Measurements from ENCODE around the gene ALLC.

ALLC gene

GRCh38 chr2:3626812-3627499 is 31.0 kb upstream of the ALLC start:
- H3K9me3 ChIP-seq (ENCODE audit: control insufficient read depth, low read length), result peaks cover 13% of the 10 kb centered on the region
- no peak overlapping the region for H3K4me3 ChIP-seq (ENCODE audit: low read length)
- H3K4me1 ChIP-seq (ENCODE audit: control insufficient read depth, insufficient read depth, low read length), result peaks cover 24% of the 10 kb centered on the region
- no peak for DNase-seq (ENCODE audit: low read depth)
- no peaks in the 10 kb centered on the region for H3K27me3 ChIP-seq (replicated peaks; ENCODE audit: control insufficient read depth, insufficient read depth, low read length)
- no peak overlapping the region for H3K9ac ChIP-seq (ENCODE audit: low read length)
- no peaks in the 10 kb centered on the region for H3K36me3 ChIP-seq (ENCODE audit: control insufficient read depth, insufficient read depth, low read length, severe bottlenecking)

GRCh38 chr2:3627500-3628100 is 30.4 kb upstream of the ALLC start:
- no peak overlapping the region for H3K9ac ChIP-seq (ENCODE audit: low read length)
- no peak for DNase-seq (ENCODE audit: low read depth)
- H3K4me1 ChIP-seq (ENCODE audit: control insufficient read depth, insufficient read depth, low read length), result peaks cover 24% of the 10 kb centered on the region
- no peaks in the 10 kb centered on the region for H3K27me3 ChIP-seq (replicated peaks; ENCODE audit: control insufficient read depth, insufficient read depth, low read length)
- H3K36me3 ChIP-seq (ENCODE audit: control insufficient read depth, insufficient read depth, low read length, severe bottlenecking), result no peaks in the 10 kb centered on the region
- no peak overlapping the region for H3K4me3 ChIP-seq (ENCODE audit: low read length)
- H3K9me3 ChIP-seq (ENCODE audit: control insufficient read depth, low read length), result peaks cover 13% of the 10 kb centered on the region

GRCh38 chr2:3628241-3628679 is 29.7 kb upstream of the ALLC start:
- Histone ChIP-seq H3K4me3 (ENCODE audit: low read length) (no peak overlapping the region), H3K9me3 (ENCODE audit: control insufficient read depth, low read length) (peaks cover 8% of the 10 kb centered on the region), H3K4me1 (ENCODE audit: control insufficient read depth, insufficient read depth, low read length) (peaks cover 24% of the 10 kb centered on the region), H3K9ac (ENCODE audit: low read length) (no peak overlapping the region), H3K27me3 (replicated peaks; ENCODE audit: control insufficient read depth, insufficient read depth, low read length) (peaks cover 1% of the 10 kb centered on the region), H3K36me3 (ENCODE audit: control insufficient read depth, insufficient read depth, low read length, severe bottlenecking) (no peaks in the 10 kb centered on the region)
- DNase-seq (ENCODE audit: low read depth), result no peak

- H3K9ac ChIP-seq (ENCODE audit: low read length), result no peak overlapping the region
- H3K27me3 ChIP-seq (replicated peaks; ENCODE audit: control insufficient read depth, insufficient read depth, low read length), result peaks cover 7% of the 10 kb centered on the region
- H3K4me1 ChIP-seq (ENCODE audit: control insufficient read depth, insufficient read depth, low read length), result peaks cover 24% of the 10 kb centered on the region
- H3K36me3 ChIP-seq (ENCODE audit: control insufficient read depth, insufficient read depth, low read length, severe bottlenecking), result no peaks in the 10 kb centered on the region
- H3K9me3 ChIP-seq (ENCODE audit: control insufficient read depth, low read length), result peaks cover 2% of the 10 kb centered on the region
- no peak for DNase-seq (ENCODE audit: low read depth)
- no peak overlapping the region for H3K4me3 ChIP-seq (ENCODE audit: low read length)
Observed at GRCh38 chr2:3628800-3629199, 29.2 kb upstream of the ALLC start.

- peaks cover 24% of the 10 kb centered on the region for H3K4me1 ChIP-seq (ENCODE audit: control insufficient read depth, insufficient read depth, low read length)
- H3K4me3 ChIP-seq (ENCODE audit: low read length), result no peak overlapping the region
- peaks cover 16% of the 10 kb centered on the region for H3K27me3 ChIP-seq (replicated peaks; ENCODE audit: control insufficient read depth, insufficient read depth, low read length)
- H3K36me3 ChIP-seq (ENCODE audit: control insufficient read depth, insufficient read depth, low read length, severe bottlenecking), result no peaks in the 10 kb centered on the region
- no peak overlapping the region for H3K9ac ChIP-seq (ENCODE audit: low read length)
- DNase-seq (ENCODE audit: low read depth), result no peak
- H3K9me3 ChIP-seq (ENCODE audit: control insufficient read depth, low read length), result no peaks in the 10 kb centered on the region
Observed at GRCh38 chr2:3630631-3631030, 27.4 kb upstream of the ALLC start.

- Histone ChIP-seq H3K36me3 (ENCODE audit: control insufficient read depth, insufficient read depth, low read length, severe bottlenecking) (no peaks in the 10 kb centered on the region), H3K4me3 (ENCODE audit: low read length) (no peak overlapping the region), H3K9me3 (ENCODE audit: control insufficient read depth, low read length) (no peaks in the 10 kb centered on the region), H3K4me1 (ENCODE audit: control insufficient read depth, insufficient read depth, low read length) (peaks cover 21% of the 10 kb centered on the region), H3K27me3 (replicated peaks; ENCODE audit: control insufficient read depth, insufficient read depth, low read length) (peaks cover 21% of the 10 kb centered on the region), H3K9ac (ENCODE audit: low read length) (no peak overlapping the region)
- no peak for DNase-seq (ENCODE audit: low read depth)
Observed at GRCh38 chr2:3631161-3631850, 26.7 kb upstream of the ALLC start.

GRCh38 chr2:3631851-3632659 is 25.9 kb upstream of the ALLC start:
- no peak for DNase-seq (ENCODE audit: low read depth)
- peaks cover 28% of the 10 kb centered on the region for H3K27me3 ChIP-seq (replicated peaks; ENCODE audit: control insufficient read depth, insufficient read depth, low read length)
- no peaks in the 10 kb centered on the region for H3K36me3 ChIP-seq (ENCODE audit: control insufficient read depth, insufficient read depth, low read length, severe bottlenecking)
- H3K4me1 ChIP-seq (ENCODE audit: control insufficient read depth, insufficient read depth, low read length), result peaks cover 20% of the 10 kb centered on the region
- H3K4me3 ChIP-seq (ENCODE audit: low read length), result no peak overlapping the region
- no peaks in the 10 kb centered on the region for H3K9me3 ChIP-seq (ENCODE audit: control insufficient read depth, low read length)
- no peak overlapping the region for H3K9ac ChIP-seq (ENCODE audit: low read length)

- peak; percentile 9 for DNase-seq (ENCODE audit: low read depth)
- no peak overlapping the region for H3K9ac ChIP-seq (ENCODE audit: low read length)
- peaks cover 20% of the 10 kb centered on the region for H3K4me1 ChIP-seq (ENCODE audit: control insufficient read depth, insufficient read depth, low read length)
Observed at GRCh38 chr2:3633089-3633981, 24.7 kb upstream of the ALLC start.

GRCh38 chr2:3633982-3634595 is 23.9 kb upstream of the ALLC start:
- Histone ChIP-seq H3K9me3 (ENCODE audit: control insufficient read depth, low read length) (no peaks in the 10 kb centered on the region), H3K4me3 (ENCODE audit: low read length) (no peak overlapping the region), H3K9ac (ENCODE audit: low read length) (no peak overlapping the region), H3K36me3 (ENCODE audit: control insufficient read depth, insufficient read depth, low read length, severe bottlenecking) (no peaks in the 10 kb centered on the region), H3K4me1 (ENCODE audit: control insufficient read depth, insufficient read depth, low read length) (peaks cover 17% of the 10 kb centered on the region), H3K27me3 (replicated peaks; ENCODE audit: control insufficient read depth, insufficient read depth, low read length) (peaks cover 38% of the 10 kb centered on the region)
- no peak for DNase-seq (ENCODE audit: low read depth)

More at GRCh38 chr2:3633089-3633981, 24.7 kb upstream of the ALLC start:
- peaks cover 38% of the 10 kb centered on the region for H3K27me3 ChIP-seq (replicated peaks; ENCODE audit: control insufficient read depth, insufficient read depth, low read length)
- H3K4me3 ChIP-seq (ENCODE audit: low read length), result no peak overlapping the region
- H3K36me3 ChIP-seq (ENCODE audit: control insufficient read depth, insufficient read depth, low read length, severe bottlenecking), result no peaks in the 10 kb centered on the region
- H3K9me3 ChIP-seq (ENCODE audit: control insufficient read depth, low read length), result no peaks in the 10 kb centered on the region

GRCh38 chr2:3634596-3635121 is 23.3 kb upstream of the ALLC start:
- Histone ChIP-seq H3K36me3 (ENCODE audit: control insufficient read depth, insufficient read depth, low read length, severe bottlenecking) (no peaks in the 10 kb centered on the region), H3K4me1 (ENCODE audit: control insufficient read depth, insufficient read depth, low read length) (peaks cover 12% of the 10 kb centered on the region), H3K4me3 (ENCODE audit: low read length) (no peak overlapping the region), H3K9me3 (ENCODE audit: control insufficient read depth, low read length) (no peaks in the 10 kb centered on the region), H3K9ac (ENCODE audit: low read length) (no peak overlapping the region), H3K27me3 (replicated peaks; ENCODE audit: control insufficient read depth, insufficient read depth, low read length) (peaks cover 38% of the 10 kb centered on the region)
- no peak for DNase-seq (ENCODE audit: low read depth)
